Measurements from ENCODE around the gene TREM1.

The TREM1 gene

DNA sequence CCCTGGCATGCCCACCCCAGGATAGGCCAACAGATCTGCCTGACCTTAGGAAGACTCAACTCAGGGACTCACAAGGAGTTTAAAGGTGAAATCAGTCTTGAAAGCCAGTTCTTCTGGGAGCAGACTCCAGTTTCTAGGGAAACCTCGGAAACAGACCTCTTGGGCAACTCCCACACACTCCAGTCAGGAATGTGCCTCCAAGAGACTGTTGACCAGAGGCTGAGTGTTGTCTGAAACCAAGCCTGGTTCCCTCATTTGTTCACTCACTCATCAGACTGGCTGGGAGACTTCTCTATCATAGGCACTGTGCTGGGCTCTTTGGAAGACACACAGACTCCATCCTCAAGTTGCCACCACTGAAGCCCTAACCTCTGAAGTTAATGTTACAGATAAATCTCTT is 1.8 kb downstream of the TREM1 start:
- no peak for ATAC-seq
- TF ChIP-seq SNAI2 (CRISPR knock-in tag; IDR thresholded peaks at IDR 0.05) (no peak), BACH2 (CRISPR knock-in tag; IDR thresholded peaks at IDR 0.05; ENCODE audit: borderline replicate concordance) (no peak), ISL1 (CRISPR knock-in tag; IDR thresholded peaks at IDR 0.05) (no peak), TCF4 (CRISPR knock-in tag; IDR thresholded peaks at IDR 0.05; ENCODE audit: borderline replicate concordance) (no peak), TSHZ2 (CRISPR knock-in tag; IDR thresholded peaks at IDR 0.05) (no peak)

- no peak for ATAC-seq
- TF ChIP-seq, protein P1, sequence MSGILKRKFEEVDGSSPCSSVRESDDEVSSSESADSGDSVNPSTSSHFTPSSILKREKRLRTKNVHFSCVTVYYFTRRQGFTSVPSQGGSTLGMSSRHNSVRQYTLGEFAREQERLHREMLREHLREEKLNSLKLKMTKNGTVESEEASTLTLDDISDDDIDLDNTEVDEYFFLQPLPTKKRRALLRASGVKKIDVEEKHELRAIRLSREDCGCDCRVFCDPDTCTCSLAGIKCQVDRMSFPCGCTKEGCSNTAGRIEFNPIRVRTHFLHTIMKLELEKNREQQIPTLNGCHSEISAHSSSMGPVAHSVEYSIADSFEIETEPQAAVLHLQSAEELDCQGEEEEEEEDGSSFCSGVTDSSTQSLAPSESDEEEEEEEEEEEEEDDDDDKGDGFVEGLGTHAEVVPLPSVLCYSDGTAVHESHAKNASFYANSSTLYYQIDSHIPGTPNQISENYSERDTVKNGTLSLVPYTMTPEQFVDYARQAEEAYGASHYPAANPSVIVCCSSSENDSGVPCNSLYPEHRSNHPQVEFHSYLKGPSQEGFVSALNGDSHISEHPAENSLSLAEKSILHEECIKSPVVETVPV (CRISPR knock-in tag; IDR thresholded peaks at IDR 0.05): no peak
- TF ChIP-seq ZFP30 (CRISPR knock-in tag; IDR thresholded peaks at IDR 0.05) (no peak), TCF4 (CRISPR knock-in tag; IDR thresholded peaks at IDR 0.05; ENCODE audit: borderline replicate concordance) (no peak), OSR1 (CRISPR knock-in tag; IDR thresholded peaks at IDR 0.05) (no peak), ZNF8 (CRISPR knock-in tag; IDR thresholded peaks at IDR 0.05) (no peak), ZNF70 (CRISPR knock-in tag; IDR thresholded peaks at IDR 0.05) (no peak), CREB5 (CRISPR knock-in tag; IDR thresholded peaks at IDR 0.05; ENCODE audit: low read depth) (no peak), ARNTL (CRISPR knock-in tag; IDR thresholded peaks at IDR 0.05; ENCODE audit: borderline replicate concordance, low read depth) (no peak), TOX (CRISPR knock-in tag; IDR thresholded peaks at IDR 0.05; ENCODE audit: borderline replicate concordance) (no peak), SNAI2 (CRISPR knock-in tag; IDR thresholded peaks at IDR 0.05) (no peak), ESRRG (CRISPR knock-in tag; IDR thresholded peaks at IDR 0.05) (no peak), BACH2 (CRISPR knock-in tag; IDR thresholded peaks at IDR 0.05; ENCODE audit: borderline replicate concordance) (no peak), ISL1 (CRISPR knock-in tag; IDR thresholded peaks at IDR 0.05) (no peak), POU6F1 (CRISPR knock-in tag; IDR thresholded peaks at IDR 0.05; ENCODE audit: borderline replicate concordance, low read depth) (no peak)
- TF ChIP-seq, protein P2, sequence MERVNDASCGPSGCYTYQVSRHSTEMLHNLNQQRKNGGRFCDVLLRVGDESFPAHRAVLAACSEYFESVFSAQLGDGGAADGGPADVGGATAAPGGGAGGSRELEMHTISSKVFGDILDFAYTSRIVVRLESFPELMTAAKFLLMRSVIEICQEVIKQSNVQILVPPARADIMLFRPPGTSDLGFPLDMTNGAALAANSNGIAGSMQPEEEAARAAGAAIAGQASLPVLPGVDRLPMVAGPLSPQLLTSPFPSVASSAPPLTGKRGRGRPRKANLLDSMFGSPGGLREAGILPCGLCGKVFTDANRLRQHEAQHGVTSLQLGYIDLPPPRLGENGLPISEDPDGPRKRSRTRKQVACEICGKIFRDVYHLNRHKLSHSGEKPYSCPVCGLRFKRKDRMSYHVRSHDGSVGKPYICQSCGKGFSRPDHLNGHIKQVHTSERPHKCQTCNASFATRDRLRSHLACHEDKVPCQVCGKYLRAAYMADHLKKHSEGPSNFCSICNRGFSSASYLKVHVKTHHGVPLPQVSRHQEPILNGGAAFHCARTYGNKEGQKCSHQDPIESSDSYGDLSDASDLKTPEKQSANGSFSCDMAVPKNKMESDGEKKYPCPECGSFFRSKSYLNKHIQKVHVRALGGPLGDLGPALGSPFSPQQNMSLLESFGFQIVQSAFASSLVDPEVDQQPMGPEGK (CRISPR knock-in tag; IDR thresholded peaks at IDR 0.05; ENCODE audit: borderline replicate concordance): no peak
These were observed 2.9 kb downstream of the TREM1 start for GRCh38 chr6:41283600-41283999.

- no peak for ATAC-seq
- TF ChIP-seq ZNF565 (CRISPR knock-in tag; conservative IDR thresholded peaks at IDR 0.05; ENCODE audit: low read depth) (no peak), TOX (CRISPR knock-in tag; IDR thresholded peaks at IDR 0.05; ENCODE audit: borderline replicate concordance) (no peak), GLIS3 (CRISPR knock-in tag; IDR thresholded peaks at IDR 0.05) (no peak), ZFP30 (CRISPR knock-in tag; IDR thresholded peaks at IDR 0.05) (no peak), ISL1 (CRISPR knock-in tag; IDR thresholded peaks at IDR 0.05) (no peak), CSDC2 (CRISPR knock-in tag; IDR thresholded peaks at IDR 0.05) (no peak)
These were observed 6.0 kb downstream of the TREM1 start for GRCh38 chr6:41280381-41281057.
